Activated T-cell treated with anti-CD3 and anti-CD28 coated beads for 4 hours (primary cell): ENCODE measurements around the gene LATS2.
A peak's percentile ranks its signal among the peaks of the same experiment; 100 is the strongest.
"Not testable (repeated sequence)": the region's sequence is repeated elsewhere in the genome, so short reads cannot be mapped to it uniquely, and the experiment has no call there.

Experiments
- DNase-seq: peaks from one replicate; pipeline ENCODE4 v3.0.0-alpha.2; 2020

LATS2 gene

GRCh38 chr13:20952838-20953237, 108.5 kb downstream of the LATS2 start:
- DNase-seq: no peak

- not testable (repeated sequence) for DNase-seq
These were observed 113.4 kb downstream of the LATS2 start for GRCh38 chr13:20948001-20948400.

- no peak for DNase-seq
These were observed 115.4 kb downstream of the LATS2 start for GRCh38 chr13:20945952-20946383.

- DNase-seq: no peak
These were observed 118.3 kb downstream of the LATS2 start for GRCh38 chr13:20942938-20943559.

- DNase-seq: not testable (repeated sequence)
These were observed 120.9 kb downstream of the LATS2 start for GRCh38 chr13:20940511-20940910.

GRCh38 chr13:20940083-20940482, 121.3 kb downstream of the LATS2 start:
- no peak for DNase-seq

- no peak for DNase-seq
These were observed 121.7 kb downstream of the LATS2 start for GRCh38 chr13:20939662-20940061.

- no peak for DNase-seq
These were observed 123.1 kb downstream of the LATS2 start for GRCh38 chr13:20938302-20938701.

- no peak for DNase-seq
These were observed 133.7 kb downstream of the LATS2 start for GRCh38 chr13:20927596-20928257.

GRCh38 chr13:20925395-20925790, 136.0 kb downstream of the LATS2 start:
- DNase-seq: not testable (repeated sequence)

- DNase-seq: peak; percentile 64
These were observed 136.5 kb downstream of the LATS2 start for GRCh38 chr13:20924758-20925394.

GRCh38 chr13:20923272-20923671, 138.1 kb downstream of the LATS2 start:
- DNase-seq: no peak
